ENCODE measurements around the gene NOL6. TPM values are rescaled to one million over a fixed set of nuclear protein-coding genes. Genes with fewer than 3 reads are reported as not detected.

The NOL6 gene
- total and polyA plus RNA-seq, 9 of the 15 experiments (the other 6 are each of a cell fraction or from before 2014, with no cell fraction given): 7.7 to 58.9 (median 27.0) TPM

DNA sequence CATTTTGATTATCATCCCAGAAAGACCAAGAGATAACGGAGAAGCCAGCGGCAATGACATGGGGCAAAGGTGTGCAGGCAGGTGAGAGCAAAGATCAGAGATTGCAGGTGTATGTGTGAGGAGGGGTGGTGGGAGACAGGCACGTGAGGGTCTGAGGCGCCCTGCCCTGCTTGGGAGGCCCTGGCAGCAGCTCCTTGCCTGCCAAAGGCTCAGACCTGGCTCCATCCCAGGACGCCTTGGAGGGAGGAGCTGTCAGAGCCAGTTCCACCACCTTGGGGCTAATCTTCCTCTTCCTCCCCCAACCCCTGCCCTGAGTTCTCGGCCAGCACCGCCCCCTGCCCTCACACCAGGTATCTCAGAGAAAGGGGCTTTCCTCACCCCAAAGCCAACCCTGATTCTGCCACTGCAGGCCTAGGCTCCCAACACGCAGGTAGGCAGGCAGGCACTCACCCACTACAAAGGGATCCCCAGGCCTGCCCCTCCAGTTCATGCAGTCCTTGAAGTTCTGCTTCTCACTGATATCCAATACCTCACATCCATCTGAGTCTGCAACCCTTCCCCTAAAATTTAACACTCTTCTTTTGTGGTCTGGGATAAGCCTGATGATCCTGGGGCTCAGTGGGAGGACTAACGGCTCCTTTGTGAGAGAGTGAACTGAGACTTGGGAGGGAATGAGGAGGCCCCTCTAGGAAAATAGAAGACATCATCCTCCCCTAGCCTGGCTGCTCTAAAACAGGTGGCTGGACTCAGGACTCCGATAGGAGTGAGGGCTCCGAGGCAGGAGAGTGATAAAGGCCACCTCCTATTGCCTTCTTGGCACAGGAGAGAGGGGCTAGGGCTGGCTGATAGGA, 28.1 kb downstream of the NOL6 start (continued):
- TF ChIP-seq, protein P1, sequence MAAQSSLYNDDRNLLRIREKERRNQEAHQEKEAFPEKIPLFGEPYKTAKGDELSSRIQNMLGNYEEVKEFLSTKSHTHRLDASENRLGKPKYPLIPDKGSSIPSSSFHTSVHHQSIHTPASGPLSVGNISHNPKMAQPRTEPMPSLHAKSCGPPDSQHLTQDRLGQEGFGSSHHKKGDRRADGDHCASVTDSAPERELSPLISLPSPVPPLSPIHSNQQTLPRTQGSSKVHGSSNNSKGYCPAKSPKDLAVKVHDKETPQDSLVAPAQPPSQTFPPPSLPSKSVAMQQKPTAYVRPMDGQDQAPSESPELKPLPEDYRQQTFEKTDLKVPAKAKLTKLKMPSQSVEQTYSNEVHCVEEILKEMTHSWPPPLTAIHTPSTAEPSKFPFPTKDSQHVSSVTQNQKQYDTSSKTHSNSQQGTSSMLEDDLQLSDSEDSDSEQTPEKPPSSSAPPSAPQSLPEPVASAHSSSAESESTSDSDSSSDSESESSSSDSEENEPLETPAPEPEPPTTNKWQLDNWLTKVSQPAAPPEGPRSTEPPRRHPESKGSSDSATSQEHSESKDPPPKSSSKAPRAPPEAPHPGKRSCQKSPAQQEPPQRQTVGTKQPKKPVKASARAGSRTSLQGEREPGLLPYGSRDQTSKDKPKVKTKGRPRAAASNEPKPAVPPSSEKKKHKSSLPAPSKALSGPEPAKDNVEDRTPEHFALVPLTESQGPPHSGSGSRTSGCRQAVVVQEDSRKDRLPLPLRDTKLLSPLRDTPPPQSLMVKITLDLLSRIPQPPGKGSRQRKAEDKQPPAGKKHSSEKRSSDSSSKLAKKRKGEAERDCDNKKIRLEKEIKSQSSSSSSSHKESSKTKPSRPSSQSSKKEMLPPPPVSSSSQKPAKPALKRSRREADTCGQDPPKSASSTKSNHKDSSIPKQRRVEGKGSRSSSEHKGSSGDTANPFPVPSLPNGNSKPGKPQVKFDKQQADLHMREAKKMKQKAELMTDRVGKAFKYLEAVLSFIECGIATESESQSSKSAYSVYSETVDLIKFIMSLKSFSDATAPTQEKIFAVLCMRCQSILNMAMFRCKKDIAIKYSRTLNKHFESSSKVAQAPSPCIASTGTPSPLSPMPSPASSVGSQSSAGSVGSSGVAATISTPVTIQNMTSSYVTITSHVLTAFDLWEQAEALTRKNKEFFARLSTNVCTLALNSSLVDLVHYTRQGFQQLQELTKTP (IDR thresholded peaks at IDR 0.05; ENCODE audit: low read depth in 1 of 2, partially characterized antibody in 2 of 2): no peak
- peak; percentile 60; the same call in 1 of the 2 replicates for TF ChIP-seq ARID1B (IDR thresholded peaks at IDR 0.05)
- TF ChIP-seq EP300 (IDR thresholded peaks at IDR 0.05; ENCODE audit: low read length): 0 out of 2 replicates have a peak, but pooled peaks have one; percentile 16
- peak; percentile 85 for TF ChIP-seq CBFA2T3 (IDR thresholded peaks at IDR 0.05)
- peak; percentile 36 for TF ChIP-seq TEAD4 (IDR thresholded peaks at IDR 0.05; ENCODE audit: low read length)
- TF ChIP-seq TEAD4 (CRISPR knock-in tag; IDR thresholded peaks at IDR 0.05; ENCODE audit: borderline replicate concordance): no peak
- no peak for TF ChIP-seq ZNF445 (CRISPR knock-in tag; IDR thresholded peaks at IDR 0.05; ENCODE audit: low read depth)
- no peak for TF ChIP-seq HMGN3 (IDR thresholded peaks at IDR 0.05; ENCODE audit: borderline replicate concordance, extremely low read depth, insufficient read length, low read depth, low read length)
- TF ChIP-seq, protein P2, sequence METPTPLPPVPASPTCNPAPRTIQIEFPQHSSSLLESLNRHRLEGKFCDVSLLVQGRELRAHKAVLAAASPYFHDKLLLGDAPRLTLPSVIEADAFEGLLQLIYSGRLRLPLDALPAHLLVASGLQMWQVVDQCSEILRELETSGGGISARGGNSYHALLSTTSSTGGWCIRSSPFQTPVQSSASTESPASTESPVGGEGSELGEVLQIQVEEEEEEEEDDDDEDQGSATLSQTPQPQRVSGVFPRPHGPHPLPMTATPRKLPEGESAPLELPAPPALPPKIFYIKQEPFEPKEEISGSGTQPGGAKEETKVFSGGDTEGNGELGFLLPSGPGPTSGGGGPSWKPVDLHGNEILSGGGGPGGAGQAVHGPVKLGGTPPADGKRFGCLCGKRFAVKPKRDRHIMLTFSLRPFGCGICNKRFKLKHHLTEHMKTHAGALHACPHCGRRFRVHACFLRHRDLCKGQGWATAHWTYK (CRISPR knock-in tag; IDR thresholded peaks at IDR 0.05): no peak
- TF ChIP-seq ZNF583 (CRISPR knock-in tag; IDR thresholded peaks at IDR 0.05): no peak
- no peak for TF ChIP-seq TAF15 (IDR thresholded peaks at IDR 0.05; ENCODE audit: low read depth, low read length)
- TF ChIP-seq TAL1 (IDR thresholded peaks at IDR 0.05): peak; percentile 17; the same call in 1 of the 2 replicates
- no peak for TF ChIP-seq SMARCA5 (IDR thresholded peaks at IDR 0.05)
- no peak for TF ChIP-seq HDAC1 (IDR thresholded peaks at IDR 0.05)
- TF ChIP-seq SIN3B (IDR thresholded peaks at IDR 0.05; ENCODE audit: low read depth): no peak
- TF ChIP-seq, protein P3, sequence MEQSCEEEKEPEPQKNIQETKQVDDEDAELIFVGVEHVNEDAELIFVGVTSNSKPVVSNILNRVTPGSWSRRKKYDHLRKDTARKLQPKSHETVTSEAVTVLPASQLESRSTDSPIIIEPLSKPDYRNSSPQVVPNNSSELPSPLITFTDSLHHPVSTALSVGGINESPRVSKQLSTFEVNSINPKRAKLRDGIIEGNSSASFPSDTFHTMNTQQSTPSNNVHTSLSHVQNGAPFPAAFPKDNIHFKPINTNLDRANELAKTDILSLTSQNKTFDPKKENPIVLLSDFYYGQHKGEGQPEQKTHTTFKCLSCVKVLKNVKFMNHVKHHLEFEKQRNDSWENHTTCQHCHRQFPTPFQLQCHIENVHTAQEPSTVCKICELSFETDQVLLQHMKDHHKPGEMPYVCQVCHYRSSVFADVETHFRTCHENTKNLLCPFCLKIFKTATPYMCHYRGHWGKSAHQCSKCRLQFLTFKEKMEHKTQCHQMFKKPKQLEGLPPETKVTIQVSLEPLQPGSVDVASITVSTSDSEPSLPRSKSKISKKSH (CRISPR knock-in tag; IDR thresholded peaks at IDR 0.05): no peak
- no peak for TF ChIP-seq RUNX1 (IDR thresholded peaks at IDR 0.05; ENCODE audit: low read depth)
- TF ChIP-seq, protein P4, sequence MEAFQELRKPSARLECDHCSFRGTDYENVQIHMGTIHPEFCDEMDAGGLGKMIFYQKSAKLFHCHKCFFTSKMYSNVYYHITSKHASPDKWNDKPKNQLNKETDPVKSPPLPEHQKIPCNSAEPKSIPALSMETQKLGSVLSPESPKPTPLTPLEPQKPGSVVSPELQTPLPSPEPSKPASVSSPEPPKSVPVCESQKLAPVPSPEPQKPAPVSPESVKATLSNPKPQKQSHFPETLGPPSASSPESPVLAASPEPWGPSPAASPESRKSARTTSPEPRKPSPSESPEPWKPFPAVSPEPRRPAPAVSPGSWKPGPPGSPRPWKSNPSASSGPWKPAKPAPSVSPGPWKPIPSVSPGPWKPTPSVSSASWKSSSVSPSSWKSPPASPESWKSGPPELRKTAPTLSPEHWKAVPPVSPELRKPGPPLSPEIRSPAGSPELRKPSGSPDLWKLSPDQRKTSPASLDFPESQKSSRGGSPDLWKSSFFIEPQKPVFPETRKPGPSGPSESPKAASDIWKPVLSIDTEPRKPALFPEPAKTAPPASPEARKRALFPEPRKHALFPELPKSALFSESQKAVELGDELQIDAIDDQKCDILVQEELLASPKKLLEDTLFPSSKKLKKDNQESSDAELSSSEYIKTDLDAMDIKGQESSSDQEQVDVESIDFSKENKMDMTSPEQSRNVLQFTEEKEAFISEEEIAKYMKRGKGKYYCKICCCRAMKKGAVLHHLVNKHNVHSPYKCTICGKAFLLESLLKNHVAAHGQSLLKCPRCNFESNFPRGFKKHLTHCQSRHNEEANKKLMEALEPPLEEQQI (IDR thresholded peaks at IDR 0.05): no peak
- TF ChIP-seq PCBP2 (IDR thresholded peaks at IDR 0.05; ENCODE audit: low read depth, low read length, poor library complexity, severe bottlenecking): no peak
- TF ChIP-seq SMARCA4 (IDR thresholded peaks at IDR 0.05): no peak
